ENCODE measurements around the gene SETMAR.
A peak's percentile ranks its signal among the peaks of the same experiment; 100 is the strongest.
"Not testable (repeated sequence)": the region's sequence is repeated elsewhere in the genome, so short reads cannot be mapped to it uniquely, and the experiment has no call there.

Gene SETMAR

GRCh38 chr3:4313606-4314293, 10.6 kb downstream of the SETMAR start:
- peak; percentile 43 for DNase-seq (ENCODE audit: low read depth)

- DNase-seq (ENCODE audit: low read depth), result peak; percentile 32
Measured at GRCh38 chr3:4314688-4315087, 11.5 kb downstream of the SETMAR start.

- DNase-seq (ENCODE audit: low read depth), result no peak
Measured at GRCh38 chr3:4320096-4320911, 17.1 kb downstream of the SETMAR start.

- DNase-seq (ENCODE audit: low read depth), result no peak
Measured at GRCh38 chr3:4321732-4322131, 18.6 kb downstream of the SETMAR start.

- no peak for DNase-seq (ENCODE audit: low read depth)
Measured at GRCh38 chr3:4322635-4323034, 19.5 kb downstream of the SETMAR start.

GRCh38 chr3:4323246-4324027, 20.3 kb downstream of the SETMAR start:
- no peak for DNase-seq (ENCODE audit: low read depth)

GRCh38 chr3:4326868-4327267, 23.7 kb downstream of the SETMAR start:
- no peak for DNase-seq (ENCODE audit: low read depth)

- DNase-seq (ENCODE audit: low read depth), result not testable (repeated sequence)
Measured at GRCh38 chr3:4329806-4330205, 26.6 kb downstream of the SETMAR start.

GRCh38 chr3:4332111-4332510, 28.9 kb downstream of the SETMAR start:
- DNase-seq (ENCODE audit: low read depth), result no peak

GRCh38 chr3:4332574-4332973, 29.4 kb downstream of the SETMAR start:
- DNase-seq (ENCODE audit: low read depth), result no peak

- DNase-seq (ENCODE audit: low read depth), result no peak
Measured at GRCh38 chr3:4332991-4333390, 29.8 kb downstream of the SETMAR start.

GRCh38 chr3:4334548-4334947, 31.4 kb downstream of the SETMAR start:
- peak; percentile 23 for DNase-seq (ENCODE audit: low read depth)

GRCh38 chr3:4335840-4336562, 32.8 kb downstream of the SETMAR start:
- no peak for DNase-seq (ENCODE audit: low read depth)

- DNase-seq (ENCODE audit: low read depth), result no peak
Measured at GRCh38 chr3:4336850-4337546, 33.8 kb downstream of the SETMAR start.

- DNase-seq (ENCODE audit: low read depth), result no peak
Measured at GRCh38 chr3:4338751-4339150, 35.6 kb downstream of the SETMAR start.

- no peak for DNase-seq (ENCODE audit: low read depth)
Measured at GRCh38 chr3:4340077-4340410, 36.9 kb downstream of the SETMAR start.

GRCh38 chr3:4340411-4341335, 37.5 kb downstream of the SETMAR start:
- DNase-seq (ENCODE audit: low read depth), result no peak

- DNase-seq (ENCODE audit: low read depth), result no peak
Measured at GRCh38 chr3:4341336-4341675, 38.1 kb downstream of the SETMAR start.

GRCh38 chr3:4343258-4343657, 40.1 kb downstream of the SETMAR start:
- peak; percentile 9 for DNase-seq (ENCODE audit: low read depth)

- peak; percentile 67 for DNase-seq (ENCODE audit: low read depth)
Measured at GRCh38 chr3:4350789-4351163, 47.6 kb downstream of the SETMAR start.
